ENCODE measurements around the gene STXBP5.

- TF ChIP-seq MAX (IDR thresholded peaks at IDR 0.05) (no peak), HNF4G (IDR thresholded peaks at IDR 0.05) (no peak), ZBTB33 (IDR thresholded peaks at IDR 0.05) (no peak), EGR1 (IDR thresholded peaks at IDR 0.05; ENCODE audit: low read depth in 2 of 2) (no peak), GABPA (IDR thresholded peaks at IDR 0.05 in 1 of 2, conservative IDR thresholded peaks at IDR 0.05 in 1 of 2) (no peak), CTCF (IDR thresholded peaks at IDR 0.05; ENCODE audit: low read depth, low read length, missing input control) (no peak), NR2F2 (IDR thresholded peaks at IDR 0.05) (no peak), SP1 (IDR thresholded peaks at IDR 0.05) (no peak), TAF1 (conservative IDR thresholded peaks at IDR 0.05) (no peak)
These were observed 168.6 kb downstream of the STXBP5 start for GRCh38 chr6:147372806-147373205.

Data from liver (tissue), 3 donors.